Caco-2 (cell line): Measurements from ENCODE around the gene MRPL46. TPM values are rescaled to one million over a fixed set of nuclear protein-coding genes. Genes with fewer than 3 reads are reported as not detected.

Experiments used
- BruUV-seq: library from RNA; stranded (reverse); fragments of 400-500 nt; replicated peaks from 2 replicates; lab custom pipeline; 2021; lab: Mats Ljungman, UMichigan
- CTCF ChIA-PET: fragments of 300-600 bp; sonication (Branson Sonifier 250); formaldehyde crosslinking; loops from one replicate; lab custom pipeline; 2022; ENCODE audit warnings: antibody characterized with exemption; lab: Charles Lee
- POLR2A ChIA-PET: fragments of 300-600 bp; sonication (Branson Sonifier 250); formaldehyde crosslinking; loops from one replicate; lab custom pipeline; 2022; ENCODE audit warnings: antibody characterized with exemption; lab: Charles Lee
- DNase-seq, 2 experiments: peaks; one replicate each; pipeline versions ENCODE4 v3.0.0 to v3.0.0-alpha.2; 2020 to 2022
- H3K27me3 ChIP-seq: replicated peaks from 2 replicates; pipeline ENCODE4 v1.6.0; 2011; ENCODE audit warnings: low read length; ENCODE audit not compliant: control insufficient read depth, insufficient read depth
- H3K36me3 ChIP-seq: 2 replicates; pipeline ENCODE4 v1.5.1; 2011; ENCODE audit warnings: low read length; ENCODE audit not compliant: control insufficient read depth, insufficient read depth
- H3K4me1 ChIP-seq: fragments of 250-450 bp; sonication (Bioruptor Pico); 2 replicates; pipeline ENCODE4 v1.5.1; 2020; ENCODE audit warnings: mild to moderate bottlenecking
- H3K4me3 ChIP-seq: 2 replicates; pipeline ENCODE4 v1.5.1; 2011; ENCODE audit warnings: low read depth, mild to moderate bottlenecking, control low read depth, low read length
- H3K9me3 ChIP-seq: fragments of 250-450 bp; sonication (Bioruptor Pico); 2 replicates; pipeline ENCODE4 v1.5.1; 2020; ENCODE audit warnings: mild to moderate bottlenecking, moderate library complexity
- H3K27ac Mint-ChIP-seq: one replicate; pipeline ENCODE4 v1.8.0; 2022; ENCODE audit warnings: mixed read lengths; ENCODE audit not compliant: unreplicated experiment
- H3K27me3 Mint-ChIP-seq: one replicate; pipeline ENCODE4 v1.8.0; 2022; ENCODE audit warnings: mixed read lengths; ENCODE audit not compliant: insufficient read depth, unreplicated experiment
- H3K36me3 Mint-ChIP-seq: one replicate; pipeline ENCODE4 v1.8.0; 2022; ENCODE audit warnings: mild to moderate bottlenecking, mixed read lengths; ENCODE audit not compliant: insufficient read depth, unreplicated experiment
- H3K4me1 Mint-ChIP-seq: one replicate; pipeline ENCODE4 v1.8.0; 2022; ENCODE audit warnings: low read depth, mixed read lengths; ENCODE audit not compliant: unreplicated experiment
- H3K4me3 Mint-ChIP-seq: one replicate; pipeline ENCODE4 v1.8.0; 2022; ENCODE audit warnings: mild to moderate bottlenecking, moderate library complexity, mixed read lengths; ENCODE audit not compliant: unreplicated experiment
- H3K9me3 Mint-ChIP-seq: one replicate; pipeline ENCODE4 v1.8.0; 2022; ENCODE audit warnings: mixed read lengths; ENCODE audit not compliant: unreplicated experiment
- CTCF ChIP-seq, 2 experiments: fragments of 200-600 bp in 1 of 2; IDR thresholded peaks; 1 replicate in 1 of 2; 2 replicates in 1 of 2; pipeline versions ENCODE4 v1.5.1 to v1.8.0; 2011 to 2022; ENCODE audit warnings: antibody characterized with exemption in 1 of 2, control low read depth in 1 of 2, inconsistent platforms in 1 of 2, low read depth in 1 of 2, low read length in 1 of 2, mild to moderate bottlenecking in 1 of 2, moderate library complexity in 1 of 2; ENCODE audit not compliant: insufficient read depth in 1 of 2, severe bottlenecking in 1 of 2, unreplicated experiment in 1 of 2
- intact Hi-C: fragments of 100-400 bp; cut with micrococcal nuclease; formaldehyde crosslinking; loops from one replicate; pipeline ENCODE4 v1.10.0; 2022; ENCODE audit not compliant: unreplicated experiment
- total RNA-seq: library from RNA; stranded (reverse); gene quantifications from 2 replicates; pipeline ENCODE4 v1.2.3, GENCODE V29; 2022

MRPL46 gene
- total RNA-seq, 1 experiment from 2014 or later = 44.5 TPM

GRCh38 chr15:88453651-88454050, 13.5 kb downstream of the MRPL46 start:
- H3K27me3 ChIP-seq = no peaks in the 10 kb centered on the region
- intact Hi-C loops = loop anchor here (2.0 to 10.0 kb wide), 3 partner anchors 19 to 179 kb away; no protein-coding TSS in a partner anchor
- H3K4me3 ChIP-seq = no peak overlapping the region
- POLR2A ChIA-PET = no interaction called here
- CTCF ChIA-PET = no interaction called here
- no TSS peak for BruUV-seq
- no peak for TF ChIP-seq CTCF (IDR thresholded peaks at IDR 0.05; ENCODE audit: insufficient read depth in 1 of 2, low read depth in 1 of 2, low read length in 1 of 2, severe bottlenecking in 1 of 2, unreplicated experiment in 1 of 2)
- H3K4me3 Mint-ChIP-seq = no peak overlapping the region
- H3K36me3 ChIP-seq = no peaks in the 10 kb centered on the region
- H3K27me3 Mint-ChIP-seq = peaks cover 4% of the 10 kb centered on the region
- H3K27ac Mint-ChIP-seq = no peak overlapping the region
- H3K4me1 ChIP-seq = no peaks in the 10 kb centered on the region
- H3K9me3 Mint-ChIP-seq = no peaks in the 10 kb centered on the region
- H3K4me1 Mint-ChIP-seq = peaks cover 7% of the 10 kb centered on the region
- peaks cover 8% of the 10 kb centered on the region for H3K36me3 Mint-ChIP-seq
- no peaks in the 10 kb centered on the region for H3K9me3 ChIP-seq
- no peak for DNase-seq

- peak; percentile 80 to 90 for TF ChIP-seq CTCF (IDR thresholded peaks at IDR 0.05; ENCODE audit: insufficient read depth in 1 of 2, low read depth in 1 of 2, low read length in 1 of 2, severe bottlenecking in 1 of 2, unreplicated experiment in 1 of 2)
- Mint-ChIP-seq H3K4me1 (peaks cover 7% of the 10 kb centered on the region), H3K4me3 (no peak overlapping the region), H3K27ac (no peak overlapping the region), H3K9me3 (peaks cover 5% of the 10 kb centered on the region), H3K27me3 (peaks cover 9% of the 10 kb centered on the region), H3K36me3 (no peaks in the 10 kb centered on the region)
- intact Hi-C loops = loop anchor here (1.0 to 10.0 kb wide), 4 partner anchors 62 to 204 kb away; no protein-coding TSS in a partner anchor
- Histone ChIP-seq H3K4me3 (no peak overlapping the region), H3K27me3 (no peaks in the 10 kb centered on the region), H3K9me3 (no peaks in the 10 kb centered on the region), H3K36me3 (no peaks in the 10 kb centered on the region), H3K4me1 (no peaks in the 10 kb centered on the region)
- ChIA-PET CTCF (interaction anchor here (0.5 to 1.3 kb wide), 7 partner anchors 17 to 979 kb away, joined by 3 to 4 read pairs (median 3); partner anchors contain the start of genes MRPL46 and MRPS11), POLR2A (no interaction called here)
- BruUV-seq = no TSS peak
- DNase-seq = peak; percentile 74 to 85
Measured at GRCh38 chr15:88450125-88450798, 16.9 kb downstream of the MRPL46 start.

GRCh38 chr15:88449581-88449980, 17.6 kb downstream of the MRPL46 start:
- peaks cover 6% of the 10 kb centered on the region for H3K4me1 Mint-ChIP-seq
- DNase-seq = no peak
- peaks cover 12% of the 10 kb centered on the region for H3K9me3 Mint-ChIP-seq
- no peaks in the 10 kb centered on the region for H3K27me3 ChIP-seq
- no peaks in the 10 kb centered on the region for H3K4me1 ChIP-seq
- peaks cover 11% of the 10 kb centered on the region for H3K27me3 Mint-ChIP-seq
- BruUV-seq = no TSS peak
- ChIA-PET CTCF (interaction anchor here (0.5 to 1.3 kb wide), 7 partner anchors 18 to 979 kb away, joined by 3 to 4 read pairs (median 3); partner anchors contain the start of genes MRPL46 and MRPS11), POLR2A (no interaction called here)
- no peaks in the 10 kb centered on the region for H3K36me3 Mint-ChIP-seq
- no peak overlapping the region for H3K4me3 Mint-ChIP-seq
- intact Hi-C loops = no loop called here
- H3K9me3 ChIP-seq = no peaks in the 10 kb centered on the region
- no peak overlapping the region for H3K27ac Mint-ChIP-seq
- TF ChIP-seq CTCF (IDR thresholded peaks at IDR 0.05; ENCODE audit: insufficient read depth in 1 of 2, low read depth in 1 of 2, low read length in 1 of 2, severe bottlenecking in 1 of 2, unreplicated experiment in 1 of 2) = no peak
- no peaks in the 10 kb centered on the region for H3K36me3 ChIP-seq
- no peak overlapping the region for H3K4me3 ChIP-seq
